T-helper 1 cell treated with Interleukin-12 subunit alpha and Interleukin-12 subunit beta and Interleukin-4 antibody, amounts not matched to agents 30 ng/mL and 1 ng/mL, for 36 hours (primary cell): ENCODE measurements around the gene DVL2. TPM values are rescaled to one million over a fixed set of nuclear protein-coding genes. Genes with fewer than 3 reads are reported as not detected.
"Not testable (repeated sequence)": the region's sequence is repeated elsewhere in the genome, so short reads cannot be mapped to it uniquely, and the experiment has no call there.

ENCODE experiments used
- intact Hi-C: fragments of 100-400 bp; cut with micrococcal nuclease; formaldehyde crosslinking; loops from one replicate; pipeline ENCODE4 v1.15.1; 2024
- total RNA-seq: library from RNA; stranded (reverse); gene quantifications from 2 replicates; pipeline ENCODE4 v1.2.3, GENCODE V29; 2022

DVL2 gene
- total RNA-seq, 1 donor from 2014 or later, result 46.8 TPM

DNA sequence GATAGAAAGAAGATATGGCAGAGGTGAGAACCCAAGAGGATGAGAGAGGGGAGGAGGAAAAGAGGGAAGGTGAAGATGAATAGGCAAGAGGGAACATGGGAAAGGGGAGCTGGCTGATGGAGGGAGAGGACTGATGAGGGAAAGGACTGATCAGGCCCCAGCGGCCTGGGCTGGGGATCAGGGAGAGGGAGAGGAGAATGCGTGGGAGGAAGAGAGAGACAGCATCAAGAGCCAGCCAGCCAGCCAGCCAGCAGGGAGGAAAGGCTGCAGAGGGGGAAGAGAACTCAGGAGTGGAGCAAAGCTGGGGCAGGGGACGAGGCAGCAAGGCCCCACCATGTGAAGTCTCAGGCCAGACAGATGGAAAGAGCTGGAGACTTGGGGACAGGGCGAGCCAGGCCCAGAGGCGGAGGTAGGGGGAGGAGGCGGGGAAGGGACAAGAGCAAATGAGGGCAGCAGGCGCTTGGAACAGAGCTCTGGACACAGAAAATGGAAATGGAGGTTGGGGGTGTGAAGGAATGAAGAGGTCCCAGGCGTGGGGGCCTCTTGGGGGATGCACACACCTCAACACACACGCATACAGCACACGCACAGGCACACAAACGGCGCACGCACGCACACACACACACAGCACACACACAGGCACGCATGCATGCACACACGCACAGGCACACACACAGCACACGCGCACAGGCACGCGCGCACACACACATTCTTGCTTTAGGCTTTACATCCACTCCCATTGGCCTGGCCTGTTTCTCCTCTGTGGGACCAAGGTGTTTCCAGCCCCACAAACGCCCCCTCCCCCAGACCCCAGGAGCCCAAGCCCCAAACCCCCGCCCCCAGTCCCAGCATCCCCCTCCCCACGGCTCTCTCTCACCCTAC, 27.0 kb downstream of the DVL2 start:
- intact Hi-C loops, result loop anchor here (5.0 kb wide), 1 partner anchor 635 kb away; no protein-coding TSS in a partner anchor

DNA sequence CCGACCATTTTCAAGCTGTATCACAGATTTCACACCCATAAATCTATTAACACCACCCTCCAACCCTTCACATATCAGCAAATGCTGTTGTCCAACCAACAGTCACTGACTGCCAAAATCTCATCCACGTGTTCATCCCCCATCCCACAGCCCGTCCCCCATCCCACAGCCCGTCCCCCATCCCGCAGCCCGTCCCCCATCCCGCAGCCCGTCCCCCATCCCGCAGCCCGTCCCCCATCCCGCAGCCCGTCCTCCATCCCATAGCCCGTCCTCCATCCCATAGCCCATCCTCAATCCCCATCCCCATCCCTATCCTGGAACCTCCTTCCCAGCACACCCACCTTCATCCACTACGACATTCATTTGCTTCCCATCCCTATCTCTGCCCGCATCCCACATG, 28.8 kb downstream of the DVL2 start:
- intact Hi-C loops, result loop anchor here (1.0 to 5.0 kb wide), 9 partner anchors 9 to 637 kb away; partner anchors contain the start of genes ACADVL, DLG4, ELP5 and PHF23

DNA sequence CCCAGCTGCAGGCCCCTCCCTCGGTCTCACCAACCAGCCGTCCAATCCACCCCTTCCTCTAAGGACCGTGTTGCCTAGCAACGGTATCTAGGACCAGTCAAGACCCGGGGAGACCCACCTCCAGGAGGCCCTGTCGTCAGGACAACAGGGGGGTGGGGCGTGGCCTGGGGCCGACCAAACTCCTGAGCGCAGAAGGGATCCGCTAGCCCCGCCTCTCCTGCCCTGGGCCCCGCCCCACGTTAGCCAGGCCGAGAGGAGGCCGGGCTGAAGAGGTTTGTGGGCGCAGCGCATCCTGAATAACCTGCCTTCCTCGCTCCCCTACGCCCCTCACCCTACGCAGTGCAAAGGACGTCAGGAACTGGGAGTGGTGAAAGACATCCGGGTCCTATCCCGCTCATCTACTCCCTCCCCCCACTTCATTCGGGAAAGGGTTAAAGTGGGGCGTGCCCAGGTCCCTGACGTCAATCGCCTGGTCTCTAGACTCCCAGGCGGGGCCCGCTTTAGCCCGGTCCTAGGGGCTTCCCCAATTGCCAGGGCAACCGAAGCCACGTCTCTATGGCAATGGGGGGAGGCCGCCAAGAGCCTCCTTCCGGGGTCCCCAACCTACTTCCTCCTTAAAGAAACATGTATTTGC, 29.4 kb downstream of the DVL2 start:
- intact Hi-C loops, result loop anchor here (1.0 to 5.0 kb wide), 9 partner anchors 9 to 637 kb away; partner anchors contain the start of genes ACADVL, DLG4, ELP5 and PHF23

DNA sequence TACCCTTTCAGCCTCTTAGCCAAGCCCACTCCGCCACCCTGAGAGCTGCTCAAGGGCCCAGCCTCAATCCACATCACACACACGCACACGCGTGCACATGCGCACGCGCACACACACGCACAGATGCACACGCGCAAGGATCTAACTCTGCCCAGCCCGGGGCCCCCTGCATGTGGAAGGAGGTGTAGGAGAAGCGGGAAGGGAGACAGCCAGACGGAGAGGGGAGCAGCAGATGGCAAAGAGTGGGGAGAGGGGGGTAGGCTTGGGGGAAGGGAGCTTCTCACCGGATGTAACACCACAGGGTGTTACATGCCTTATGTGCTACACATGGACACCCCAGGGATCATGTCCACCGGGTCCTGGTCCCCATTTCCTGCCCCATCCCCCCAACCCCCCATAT, 30.0 kb downstream of the DVL2 start:
- intact Hi-C loops, result loop anchor here (2.0 kb wide), 3 partner anchors 14 to 170 kb away; partner anchors contain the start of genes ACADVL and DLG4

DNA sequence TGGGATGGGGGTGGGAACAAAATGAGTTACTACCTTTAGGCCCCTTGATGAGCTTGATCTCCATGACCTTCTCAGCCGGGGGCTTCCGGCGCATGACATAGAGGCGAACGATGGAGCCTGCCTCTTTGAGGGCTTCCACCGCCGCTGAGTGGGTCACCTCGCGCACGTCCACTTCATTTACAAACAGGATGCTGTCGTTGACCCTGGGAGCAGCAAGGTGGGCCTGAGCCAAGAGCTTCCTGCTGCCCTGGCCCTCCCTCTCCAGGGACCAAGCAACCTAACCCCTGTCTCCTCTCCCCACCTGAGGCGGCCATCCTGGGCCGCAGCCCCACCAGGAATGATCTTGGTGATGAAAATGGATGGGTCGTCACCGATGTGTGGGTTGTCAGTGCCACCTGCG, 30.9 kb downstream of the DVL2 start:
- intact Hi-C loops, result no loop called here

DNA sequence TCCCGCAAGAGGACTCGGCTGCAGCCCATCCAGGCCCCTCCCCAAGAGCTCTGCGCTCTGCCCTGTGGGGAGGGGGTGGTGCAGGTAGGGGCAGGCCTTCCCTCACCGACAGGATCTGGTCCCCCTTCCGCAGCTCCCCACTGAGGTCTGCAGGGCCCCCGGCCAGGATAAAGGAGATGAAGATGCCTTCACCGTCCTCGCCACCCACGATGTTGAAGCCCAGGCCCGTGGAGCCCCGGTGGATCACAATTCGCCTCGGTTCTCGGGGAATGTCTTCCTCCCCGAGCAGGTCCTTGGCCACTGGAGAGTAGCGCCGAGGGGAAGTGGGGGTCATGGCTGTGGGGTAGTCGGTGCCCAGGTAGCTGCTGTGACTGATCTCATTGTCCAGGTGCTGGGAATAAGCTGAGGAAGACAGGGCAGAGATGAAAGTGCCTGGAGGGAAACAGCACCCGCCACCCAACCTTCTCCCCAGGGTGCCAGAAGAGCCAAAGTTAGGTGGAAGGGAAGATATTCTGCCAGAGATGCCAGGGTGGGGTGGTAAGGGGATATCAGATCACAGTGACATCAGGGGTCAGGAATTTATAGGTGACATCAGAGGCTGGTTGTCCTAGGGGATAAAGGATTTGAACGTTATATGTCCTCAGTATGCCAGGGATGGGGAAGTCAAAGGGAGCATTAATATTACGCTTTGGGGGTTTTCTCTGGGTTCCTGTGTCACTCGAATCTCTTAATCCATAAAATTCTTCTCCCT, 37.5 kb downstream of the DVL2 start:
- intact Hi-C loops, result no loop called here

DNA sequence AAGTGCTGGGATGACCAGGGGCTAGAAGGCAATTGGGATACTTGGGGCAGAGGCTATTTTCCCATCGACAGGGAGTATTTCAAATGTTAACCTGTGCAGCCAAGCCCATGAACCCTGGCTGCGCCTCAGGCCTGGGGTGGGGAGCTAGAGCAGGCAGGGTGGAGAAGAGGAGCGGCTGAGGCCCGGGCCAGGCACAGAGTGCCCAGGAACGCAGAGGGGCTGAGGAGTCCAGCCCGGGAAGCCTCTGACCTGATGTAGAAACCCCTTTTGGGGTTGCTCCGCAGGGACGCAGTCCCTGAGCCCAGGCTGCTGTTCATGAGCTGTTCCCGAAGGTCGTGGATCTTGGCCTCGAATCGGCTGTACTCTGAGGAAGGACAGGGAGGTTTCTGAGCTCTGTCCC, 38.3 kb downstream of the DVL2 start:
- intact Hi-C loops, result no loop called here

DNA sequence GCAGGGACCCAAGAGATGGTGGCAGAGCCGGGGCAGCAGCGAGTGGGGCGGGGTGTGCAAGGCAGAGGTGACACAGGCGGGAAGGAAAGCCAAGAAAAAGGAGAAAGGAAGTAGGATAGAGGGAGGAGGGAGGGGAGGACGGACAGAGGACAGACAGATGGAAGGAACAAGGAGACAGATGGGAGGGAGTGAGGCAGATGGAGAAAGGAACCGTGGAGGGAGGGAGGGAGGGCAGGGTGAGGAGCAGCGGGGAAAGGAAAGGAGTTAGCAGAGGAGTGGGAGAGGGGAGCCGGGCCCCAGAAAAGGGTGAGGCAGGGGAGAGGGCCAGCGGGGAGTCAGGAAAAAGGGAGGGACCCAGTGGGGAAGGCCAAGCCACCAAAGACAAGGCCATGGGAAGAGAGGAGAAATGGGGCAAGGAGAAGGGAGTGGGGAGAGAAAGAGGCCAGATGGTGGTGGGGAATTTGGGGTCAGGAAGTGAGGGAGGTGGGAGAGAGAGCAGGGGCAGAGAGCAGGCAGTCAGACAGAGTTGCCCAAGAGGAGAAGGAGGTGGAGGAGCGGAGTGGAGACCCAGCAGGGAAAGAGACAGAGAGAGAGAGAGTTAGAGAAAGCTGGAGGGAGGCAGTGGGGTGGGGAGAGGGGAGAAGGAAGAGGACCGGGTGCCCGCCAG, 41.9 kb downstream of the DVL2 start:
- intact Hi-C loops, result no loop called here

DNA sequence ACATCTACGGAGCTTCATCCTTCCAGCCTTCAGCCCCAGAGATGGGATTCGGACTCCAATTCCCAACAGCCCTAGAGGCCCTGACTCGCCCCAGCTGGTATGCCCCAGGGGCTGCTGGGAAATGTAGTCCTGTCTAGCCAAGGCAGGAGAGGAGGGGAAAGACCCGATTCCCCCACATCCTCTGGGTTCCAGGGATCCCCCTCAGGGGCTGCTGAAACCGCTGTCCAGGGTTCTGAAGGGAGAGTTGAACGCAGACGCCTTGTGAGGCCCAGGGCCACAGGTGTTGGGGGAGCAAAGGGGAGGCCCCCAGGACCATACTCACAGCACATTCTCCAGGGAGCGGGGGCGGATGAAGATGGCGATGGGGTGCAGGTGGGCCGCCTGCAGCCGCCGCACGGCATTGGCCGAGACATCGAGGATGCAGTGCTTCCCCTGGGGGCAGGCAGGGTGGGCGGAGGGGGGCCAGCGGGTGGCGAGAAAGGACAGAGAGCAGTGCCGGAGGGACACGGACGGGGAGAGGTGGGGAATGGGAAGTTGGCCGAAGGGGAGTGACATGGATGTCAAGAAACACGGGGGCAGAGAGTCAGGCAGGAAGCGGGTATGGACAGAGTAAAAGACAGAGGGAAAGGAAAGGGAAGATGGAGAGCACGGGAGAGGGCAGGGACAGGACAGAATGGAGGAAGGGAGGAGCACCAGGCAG, 42.6 kb downstream of the DVL2 start:
- intact Hi-C loops, result no loop called here

DNA sequence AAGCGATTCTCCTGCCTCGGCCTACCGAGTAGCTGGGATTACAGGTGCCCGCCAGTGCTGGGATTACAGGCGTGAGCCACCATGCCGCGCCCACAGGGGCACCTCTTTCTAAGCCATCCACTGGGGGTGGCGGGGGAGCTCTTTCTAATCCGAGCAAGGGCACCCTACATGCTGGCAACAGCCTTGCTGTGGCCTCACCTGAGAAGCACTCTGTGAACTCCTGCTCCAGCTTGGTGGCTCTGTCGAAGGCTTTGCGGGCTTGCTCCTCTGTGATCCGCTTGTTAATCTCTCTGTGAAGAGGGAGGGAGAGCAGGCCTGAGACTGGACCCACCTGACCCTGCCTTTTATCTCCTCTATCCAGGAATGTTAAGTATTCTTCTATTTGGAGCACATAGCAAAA, 43.2 kb downstream of the DVL2 start:
- intact Hi-C loops, result no loop called here

DNA sequence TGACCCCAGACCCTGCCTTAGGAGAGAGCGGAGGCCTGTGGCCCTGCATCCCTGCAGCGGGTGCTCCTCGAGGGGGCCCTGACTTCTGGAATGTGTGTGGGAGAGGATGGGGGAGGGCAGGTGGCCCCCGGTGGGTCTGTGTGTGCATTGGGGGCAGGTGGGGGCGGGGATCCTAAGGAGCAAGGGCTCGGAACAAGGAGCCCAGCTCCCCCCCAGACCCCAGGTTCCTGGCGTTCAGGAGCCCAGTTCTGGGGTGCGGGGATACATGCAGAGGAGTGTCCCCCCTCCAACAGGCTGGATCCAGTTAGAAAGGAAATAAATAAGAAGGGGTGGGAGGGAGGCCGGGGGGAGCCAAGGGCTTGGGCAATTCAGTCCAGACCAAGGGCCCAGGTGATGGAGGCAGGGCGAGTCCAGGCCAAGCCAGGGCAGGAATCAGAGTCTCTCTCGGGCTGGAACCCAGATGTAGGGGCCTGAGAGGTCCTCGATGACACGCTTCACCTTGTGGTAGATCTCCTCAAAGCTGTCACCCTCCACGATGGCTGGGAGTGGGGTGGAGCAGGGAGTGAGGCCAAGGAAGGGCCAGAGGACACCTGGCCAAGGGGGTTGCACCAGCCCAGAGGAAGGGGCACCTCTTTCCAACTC, 43.9 kb downstream of the DVL2 start:
- intact Hi-C loops, result no loop called here

DNA sequence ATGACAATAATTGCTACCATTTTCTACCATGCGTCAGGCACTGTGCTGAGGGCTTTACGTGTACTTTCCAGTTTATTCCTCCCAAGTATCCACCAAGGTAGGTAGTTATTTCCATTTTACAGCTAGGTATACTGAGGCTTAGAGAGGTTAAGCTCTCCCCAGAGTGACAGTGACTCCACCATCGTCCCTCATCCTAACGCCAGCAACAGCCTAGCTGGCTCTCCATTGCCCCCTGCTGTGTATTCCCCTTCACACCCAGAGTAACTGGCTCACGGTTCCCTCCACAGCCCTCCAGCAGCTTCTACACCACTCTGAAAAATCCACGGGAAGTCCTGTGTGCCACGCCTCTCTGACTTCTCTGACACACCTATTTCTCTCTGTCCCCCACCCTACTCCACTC, 48.1 kb downstream of the DVL2 start:
- intact Hi-C loops, result no loop called here

DNA sequence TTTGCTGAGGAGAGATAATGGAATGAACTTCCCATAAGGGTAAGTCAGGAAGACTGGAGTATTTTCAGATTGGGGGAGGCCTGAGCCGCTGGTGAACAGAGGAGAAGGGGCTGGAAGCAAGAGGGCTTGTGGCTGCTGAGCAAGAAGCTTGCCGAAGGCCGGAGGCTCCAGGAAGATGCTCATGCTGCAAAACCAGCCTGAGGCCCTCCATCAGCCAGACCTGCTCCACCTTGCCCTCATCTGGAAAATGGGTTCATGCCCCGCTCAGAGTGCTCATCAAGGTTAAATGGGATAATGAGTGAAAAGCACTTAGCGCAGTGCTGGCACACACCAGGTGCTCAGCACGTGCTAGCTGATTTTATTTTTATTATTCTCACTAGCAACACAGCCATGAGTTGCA, 49.7 kb downstream of the DVL2 start:
- intact Hi-C loops, result no loop called here

DNA sequence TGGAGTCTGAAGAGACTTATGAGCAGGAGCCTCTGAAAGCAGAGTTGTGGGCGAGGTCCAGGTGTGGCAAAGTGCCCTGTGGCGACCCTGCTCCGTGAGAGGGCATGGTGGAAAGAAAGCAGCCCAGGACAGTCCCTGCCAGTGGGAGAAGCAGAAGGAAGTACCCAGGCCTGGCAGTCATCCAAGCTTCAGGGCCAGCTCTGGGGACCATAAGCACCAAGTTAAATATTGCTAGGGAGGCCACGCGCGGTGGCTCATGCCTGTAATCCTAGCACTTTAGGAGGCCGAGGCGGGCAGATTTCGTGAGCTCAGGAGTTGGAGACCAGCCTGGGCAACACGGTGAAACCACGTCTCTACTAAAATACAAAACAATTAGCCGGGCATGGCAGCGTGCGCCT, 50.2 kb downstream of the DVL2 start:
- intact Hi-C loops, result no loop called here

DNA sequence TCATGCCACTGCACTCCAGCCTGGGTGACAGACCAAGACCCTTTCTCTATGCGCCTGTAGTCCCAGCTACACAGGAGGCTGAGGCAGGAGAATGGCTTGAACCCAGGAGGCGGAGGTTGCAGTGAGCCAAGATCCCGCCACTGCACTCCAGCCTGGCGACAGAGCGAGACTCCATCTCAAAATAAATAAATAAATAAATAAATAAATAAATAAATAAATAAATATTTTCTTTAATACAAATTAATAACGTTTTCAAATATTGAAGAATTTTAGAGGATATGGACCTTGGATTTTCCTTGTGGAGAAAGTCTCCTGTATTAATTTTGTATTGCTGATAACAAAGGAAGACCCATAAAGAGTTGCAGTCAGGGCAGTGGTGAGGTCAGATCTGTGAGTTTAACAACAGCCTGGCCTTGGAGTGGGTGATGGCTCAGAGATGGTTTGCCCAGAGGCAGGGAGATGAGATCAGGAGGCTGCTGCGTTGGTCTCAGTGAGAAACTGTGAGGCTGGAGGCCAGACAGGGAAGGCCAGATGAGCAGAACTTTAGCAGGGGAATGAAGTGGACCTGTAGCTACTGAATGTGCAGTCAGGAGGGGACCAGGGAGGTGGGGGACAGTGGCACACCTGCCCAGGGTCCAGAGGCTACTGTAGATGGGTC, 50.8 kb downstream of the DVL2 start:
- intact Hi-C loops, result no loop called here

DNA sequence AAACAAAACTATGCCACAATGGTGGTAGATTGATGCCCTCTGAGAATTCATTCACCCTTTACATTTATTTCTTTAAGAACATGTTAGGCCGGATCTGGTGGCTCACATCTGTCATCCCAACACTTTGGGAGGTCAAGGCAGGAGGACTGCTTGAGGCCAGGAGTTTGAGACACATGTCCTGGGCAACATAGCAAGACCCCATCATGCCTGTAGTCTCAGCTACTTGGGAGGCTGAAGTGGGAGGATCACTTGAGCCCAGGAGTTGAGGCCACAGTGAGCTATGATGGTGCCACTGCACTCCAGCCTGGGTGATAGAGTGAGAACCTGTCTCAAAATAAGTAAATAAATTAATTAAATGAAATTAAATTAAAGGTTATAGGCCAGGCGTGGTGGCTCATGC, 52.2 kb downstream of the DVL2 start:
- intact Hi-C loops, result not testable (repeated sequence)

DNA sequence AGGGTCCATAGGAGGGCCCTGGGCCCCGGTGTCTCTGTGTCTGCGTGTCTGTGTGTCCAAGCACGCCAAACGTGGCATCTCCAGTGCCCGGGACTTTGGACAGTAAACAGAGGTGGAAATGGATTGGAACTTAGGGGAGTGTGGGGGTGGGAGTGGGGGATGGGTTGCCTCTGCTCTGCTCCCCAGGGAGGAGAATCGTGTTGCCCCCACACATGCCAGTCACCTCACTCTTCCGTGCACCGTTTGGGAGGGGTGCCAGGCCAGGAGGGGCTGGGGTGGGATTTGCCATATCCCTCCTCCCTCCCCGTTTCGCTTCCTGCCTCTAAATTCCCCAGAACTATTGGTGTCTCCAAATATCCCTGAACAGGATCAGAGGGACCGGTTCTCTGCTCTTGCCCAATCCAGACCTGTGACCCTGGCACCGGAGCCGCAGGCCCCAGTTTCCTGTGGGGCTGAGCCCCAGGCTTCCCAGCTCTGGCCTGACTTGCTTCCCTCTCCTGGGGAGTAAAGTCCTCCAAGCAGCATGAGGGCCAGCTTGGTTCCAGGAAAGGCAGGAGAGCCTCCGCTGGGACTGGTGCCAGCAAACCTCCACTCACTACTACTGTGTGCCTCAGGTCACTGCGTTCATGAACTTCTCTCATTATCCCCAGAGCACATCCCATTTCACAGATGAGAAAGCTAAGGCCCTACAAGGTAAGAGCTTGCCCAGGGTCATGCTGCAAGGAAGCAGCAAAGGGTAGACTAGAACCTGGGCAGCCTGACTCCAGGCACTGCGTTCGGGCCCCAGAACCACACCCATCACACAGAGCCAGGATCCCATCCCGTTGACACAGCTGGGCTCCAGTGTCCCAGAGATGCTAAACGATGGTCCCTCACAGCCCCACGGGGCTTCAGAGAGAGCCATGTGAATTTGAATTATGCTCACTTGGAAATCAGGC, 54.7 kb downstream of the DVL2 start, which contains the start of gene ASGR1:
Gene ASGR1, minus strand, starts transcription at position 54 of the 938 bp plus-strand sequence. CDS start 807 bp downstream, outside the sequence.
- intact Hi-C loops, result no loop called here

DNA sequence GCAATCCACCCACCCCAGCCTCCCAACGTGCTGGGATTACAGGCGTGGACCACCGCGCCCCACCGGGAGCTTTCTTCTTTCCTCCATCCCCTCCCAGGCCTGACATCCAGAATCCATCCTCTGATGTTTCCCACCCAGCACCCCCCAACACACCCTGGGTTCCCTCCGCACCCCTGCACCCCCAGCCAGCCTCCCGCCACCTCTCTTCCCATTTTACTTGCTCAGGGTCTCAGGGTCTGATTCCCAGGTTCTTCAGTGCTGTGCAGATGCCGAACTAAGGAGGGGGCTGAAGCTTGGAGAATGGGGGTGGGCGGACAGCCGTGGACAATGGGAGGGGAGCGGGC, 55.4 kb downstream of the DVL2 start:
- intact Hi-C loops, result no loop called here
